IMR-90 (cell line): ENCODE measurements around the gene BMP2K. TPM values are rescaled to one million over a fixed set of nuclear protein-coding genes. Genes with fewer than 3 reads are reported as not detected.
A peak's percentile ranks its signal among the peaks of the same experiment; 100 is the strongest.

Experiments used
- ATAC-seq: fragments of 200-7000 bp; cut with Tn5 transposase; 2 replicates; pipeline ENCODE4 v1.9.1; 2020; ENCODE audit warnings: low read depth, mild to moderate bottlenecking, moderate library complexity
- BruUV-seq: library from RNA; stranded (reverse); fragments of 400-500 nt; replicated peaks from 2 replicates; lab custom pipeline; 2021; lab: Mats Ljungman, UMichigan
- CTCF ChIA-PET: fragments of 300-600 bp; formaldehyde crosslinking; extraction: SDS; loops from one replicate; lab custom pipeline; 2021; ENCODE audit warnings: antibody characterized with exemption; lab: Yijun Ruan, JAX
- POLR2A ChIA-PET: fragments of 300-600 bp; sonication (Branson Sonifier 250); formaldehyde crosslinking; loops from one replicate; lab custom pipeline; 2022; ENCODE audit warnings: antibody characterized with exemption; ENCODE audit not compliant: unreplicated experiment; lab: Charles Lee
- DNase-seq: peaks from one replicate; pipeline ENCODE4 v3.0.0; 2013
- H2AFZ ChIP-seq: replicated peaks from 2 replicates; pipeline ENCODE3; 2013; ENCODE audit warnings: low read length, mild to moderate bottlenecking; ENCODE audit not compliant: poor library complexity
- H2AK5ac ChIP-seq: 2 replicates; pipeline ENCODE4 v1.6.1; 2013; ENCODE audit warnings: low read depth, low read length, inconsistent platforms
- H2AK9ac ChIP-seq: replicated peaks from 2 replicates; pipeline ENCODE3; 2013; ENCODE audit warnings: mild to moderate bottlenecking, low read depth, low read length, moderate library complexity; ENCODE audit not compliant: poor library complexity
- H2BK120ac ChIP-seq: 2 replicates; pipeline ENCODE4 v1.6.1; 2013; ENCODE audit warnings: low read depth, low read length, inconsistent platforms
- H2BK15ac ChIP-seq: 3 replicates; pipeline ENCODE4 v1.6.1; 2013; ENCODE audit warnings: low read depth, low read length, inconsistent platforms
- H2BK20ac ChIP-seq: 2 replicates; pipeline ENCODE4 v1.6.1; 2013; ENCODE audit warnings: low read depth, mild to moderate bottlenecking, inconsistent platforms, low read length, moderate library complexity
- H2BK5ac ChIP-seq: 2 replicates; pipeline ENCODE4 v1.6.1; 2013; ENCODE audit warnings: mild to moderate bottlenecking, low read depth, low read length, inconsistent platforms; ENCODE audit not compliant: poor library complexity, severe bottlenecking
- H3K14ac ChIP-seq: replicated peaks from 2 replicates; pipeline ENCODE4 v1.6.1; 2013; ENCODE audit warnings: low read depth, low read length, inconsistent platforms
- H3K18ac ChIP-seq: 2 replicates; pipeline ENCODE4 v1.6.1; 2013; ENCODE audit warnings: low read depth, low read length, control low read depth
- H3K23ac ChIP-seq: 2 replicates; pipeline ENCODE4 v1.6.1; 2013; ENCODE audit warnings: low read depth, low read length, inconsistent platforms
- H3K27ac ChIP-seq: 2 replicates; pipeline ENCODE4 v1.5.1; 2013; ENCODE audit warnings: mild to moderate bottlenecking, control low read depth, low read length; ENCODE audit not compliant: insufficient read depth
- H3K27me3 ChIP-seq: 2 replicates; pipeline ENCODE4 v1.6.1; 2013; ENCODE audit warnings: low read length; ENCODE audit not compliant: control insufficient read depth, insufficient read depth
- H3K36me3 ChIP-seq: 2 replicates; pipeline ENCODE4 v1.6.1; 2013; ENCODE audit warnings: low read length, mixed read lengths; ENCODE audit not compliant: control insufficient read depth, insufficient read depth
- H3K4ac ChIP-seq: 2 replicates; pipeline ENCODE4 v1.6.1; 2013; ENCODE audit warnings: low read depth, low read length, inconsistent platforms
- H3K4me1 ChIP-seq: 2 replicates; pipeline ENCODE4 v1.6.1; 2013; ENCODE audit warnings: low read length, mixed read lengths; ENCODE audit not compliant: control insufficient read depth, insufficient read depth
- H3K4me2 ChIP-seq: 2 replicates; pipeline ENCODE4 v1.6.1; 2013; ENCODE audit warnings: low read depth, mild to moderate bottlenecking, control low read depth, low read length, moderate library complexity
- H3K4me3 ChIP-seq: 2 replicates; pipeline ENCODE4 v1.5.1; 2013; ENCODE audit warnings: low read depth, mild to moderate bottlenecking, control low read depth, low read length, moderate library complexity; ENCODE audit not compliant: insufficient read depth
- H3K56ac ChIP-seq: 2 replicates; pipeline ENCODE4 v1.6.1; 2013; ENCODE audit warnings: low read length, inconsistent platforms; ENCODE audit not compliant: insufficient read depth; ENCODE audit errors: extremely low read depth
- H3K79me1 ChIP-seq, 2 experiments: 2 replicates each; pipeline ENCODE4 v1.6.1; 2013; ENCODE audit warnings: low read length in 2 of 2, inconsistent platforms in 1 of 2, low read depth in 1 of 2
- H3K9ac ChIP-seq: 2 replicates; pipeline ENCODE4 v1.6.1; 2013; ENCODE audit warnings: low read depth, low read length, control low read depth
- H3K9me1 ChIP-seq: 2 replicates; pipeline ENCODE4 v1.6.1; 2013; ENCODE audit warnings: low read length, inconsistent platforms; ENCODE audit not compliant: insufficient read depth
- H3K9me3 ChIP-seq: 2 replicates; pipeline ENCODE4 v1.6.1; 2013; ENCODE audit warnings: low read length; ENCODE audit not compliant: control insufficient read depth, insufficient read depth
- H4K20me1 ChIP-seq: 2 replicates; pipeline ENCODE4 v1.6.1; 2013; ENCODE audit warnings: low read length, inconsistent platforms; ENCODE audit not compliant: insufficient read depth
- H4K5ac ChIP-seq: 2 replicates; pipeline ENCODE4 v1.6.1; 2013; ENCODE audit warnings: mild to moderate bottlenecking, low read depth, low read length, control low read depth
- H4K8ac ChIP-seq, 2 experiments: 2 replicates each; pipeline ENCODE4 v1.6.1; 2013; ENCODE audit warnings: low read depth in 2 of 2, low read length in 2 of 2, control low read depth in 1 of 2, inconsistent platforms in 1 of 2
- H4K91ac ChIP-seq: 2 replicates; pipeline ENCODE4 v1.6.1; 2013; ENCODE audit warnings: low read depth, low read length, inconsistent platforms; ENCODE audit not compliant: insufficient read depth
- BHLHE40 ChIP-seq: fragments of 150-350 bp; IDR thresholded peaks from 2 replicates; pipeline ENCODE4 v1.6.1; 2016; ENCODE audit warnings: mild to moderate bottlenecking, low read depth, low read length
- CHD1 ChIP-seq: IDR thresholded peaks from 2 replicates; pipeline ENCODE4 v1.6.1; 2012; ENCODE audit warnings: low read depth, low read length, improper control_type of control experiment
- MAFK ChIP-seq: IDR thresholded peaks from 2 replicates; pipeline ENCODE4 v1.6.1; 2012; ENCODE audit warnings: low read depth, low read length, improper control_type of control experiment
- MAZ ChIP-seq: IDR thresholded peaks from 2 replicates; pipeline ENCODE4 v1.6.1; 2012; ENCODE audit warnings: low read depth, mild to moderate bottlenecking, low read length, improper control_type of control experiment, moderate library complexity, borderline replicate concordance
- MXI1 ChIP-seq: IDR thresholded peaks from 2 replicates; pipeline ENCODE4 v1.6.1; 2012; ENCODE audit warnings: low read depth, mild to moderate bottlenecking, low read length, moderate library complexity, borderline replicate concordance
- RAD21 ChIP-seq: IDR thresholded peaks from 2 replicates; pipeline ENCODE4 v1.6.1; 2012; ENCODE audit warnings: low read length, improper control_type of control experiment
- WGBS, 2 experiments: methylation state at CpG; one replicate each; pipeline versions ENCODE4 v1.1.5 to v1.1.7; 2013; ENCODE audit warnings: missing lambda C conversion rate in 2 of 2; ENCODE audit not compliant: insufficient read length in 1 of 2; ENCODE audit errors: extremely low coverage in 2 of 2; 5-methylcytosine and 5-hydroxymethylcytosine counted together
- dilution Hi-C: fragments of 300-500 bp; cut with HindIII; formaldehyde crosslinking; loops from one replicate; pipeline ENCODE4 v1.14.3; 2018; ENCODE audit warnings: low sequenced_read_pairs; ENCODE audit not compliant: unreplicated experiment
- in situ Hi-C: fragments of 300-500 bp; cut with MboI; formaldehyde crosslinking; loops from 3 replicates; pipeline ENCODE4 v1.14.3; 2019; ENCODE audit warnings: low sequenced_read_pairs, inconsistent platforms, mixed read lengths
- intact Hi-C: fragments of 100-400 bp; cut with micrococcal nuclease; formaldehyde crosslinking; loops from 2 replicates; pipeline ENCODE4 v1.10.0; 2022
- polyA plus RNA-seq, 3 experiments: library from polyadenylated mRNA; depleted of rRNA; stranded (reverse); fragments of >200 nt; gene quantifications; 2 replicates each; pipeline ENCODE4 v1.2.3, GENCODE V29; 2012; ENCODE audit warnings: low replicate concordance in 1 of 3
- total RNA-seq: library from RNA; depleted of rRNA; stranded (reverse); fragments of >200 nt; gene quantifications from 2 replicates; pipeline ENCODE4 v1.2.3, GENCODE V29; 2012
- TF ChIP-seq, protein P1 (sequence below): conservative IDR thresholded peaks from 2 replicates; pipeline ENCODE4 v1.5.1; 2012; ENCODE audit warnings: mild to moderate bottlenecking, low read depth, low read length, improper control_type of control experiment
- TF ChIP-seq, protein P2 (sequence below): fragments of 150-350 bp; IDR thresholded peaks from 2 replicates; pipeline ENCODE4 v1.6.1; 2016; ENCODE audit warnings: low read depth, mild to moderate bottlenecking, low read length, moderate library complexity, borderline replicate concordance
- TF ChIP-seq, protein P3 (sequence below): fragments of 150-350 bp; IDR thresholded peaks from 2 replicates; pipeline ENCODE4 v1.6.1; 2017; ENCODE audit warnings: mild to moderate bottlenecking, antibody characterized with exemption, low read length, low read depth

The BMP2K gene
- total and polyA plus RNA-seq, 2 of the 4 experiments (the other 2 are of a cell fraction), result 15.8 to 46.1 TPM

DNA sequence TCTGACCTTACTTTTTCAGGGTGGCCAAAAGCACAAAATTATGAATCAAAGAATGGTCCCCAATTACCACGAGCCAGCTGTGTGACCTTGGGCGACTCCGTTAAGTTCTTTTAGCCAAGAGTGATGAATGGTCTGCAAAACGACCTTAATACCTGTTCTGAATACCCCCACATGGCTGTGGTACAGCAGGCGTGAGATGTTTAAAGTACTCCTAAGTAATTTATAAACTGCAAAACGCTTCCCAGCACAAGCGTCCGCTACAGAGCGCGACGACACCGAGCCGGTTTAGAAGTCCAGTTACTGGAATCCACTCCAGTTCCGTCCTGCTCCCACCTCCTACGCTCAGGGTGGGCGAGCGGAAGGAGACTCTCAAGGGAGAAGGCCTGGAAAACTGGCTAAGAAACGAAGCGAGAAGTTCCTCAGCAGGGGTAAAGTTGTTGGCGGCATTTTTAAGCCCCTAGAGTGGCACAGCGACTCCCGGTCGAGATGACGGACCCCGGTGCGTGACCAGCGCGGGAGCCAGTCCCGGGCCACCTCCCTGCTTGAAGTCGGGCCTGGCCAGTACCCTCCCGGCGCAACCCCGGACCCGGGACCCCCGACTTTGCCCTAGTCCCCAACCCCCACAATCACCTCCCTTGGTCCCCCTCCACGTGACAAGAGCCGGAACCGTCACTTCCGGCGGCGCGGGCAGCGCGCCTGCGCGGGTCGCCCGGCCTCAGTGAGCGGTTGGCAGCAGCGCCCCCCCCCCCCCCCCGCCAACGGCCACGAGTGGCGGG is 659 bp upstream of the BMP2K start:
- dilution Hi-C loops, result no loop called here
- peak; percentile 79 for ATAC-seq
- BruUV-seq, result TSS peak; percentile 74
- Histone ChIP-seq H3K79me1 (peaks cover 11 to 38% of the 10 kb centered on the region in 2 experiments; a peak in 3 of 4 replicates), H3K9me1 (no peaks in the 10 kb centered on the region; the same call in 1 of the 2 replicates), H3K4ac (peak overlapping the region; percentile 100), H3K9ac (peak overlapping the region; percentile 94), H2BK20ac (peak overlapping the region; percentile 87), H3K4me2 (peak overlapping the region; percentile 90), H3K27ac (peak overlapping the region; percentile 89), H2AK9ac (peak overlapping the region; percentile 91), H4K20me1 (peaks cover 28% of the 10 kb centered on the region; the same call in 1 of the 2 replicates), H3K18ac (peak overlapping the region; percentile 96), H3K9me3 (no peaks in the 10 kb centered on the region), H3K4me1 (peaks cover 2% of the 10 kb centered on the region; the same call in 1 of the 2 replicates), H3K56ac (peak overlapping the region; percentile 100), H3K23ac (peak overlapping the region; percentile 100), H2BK15ac (peak overlapping the region; percentile 96; the same call in 2 of the 3 replicates), H4K5ac (peak overlapping the region; percentile 98), H4K8ac (peak overlapping the region; percentile 96 to 100), H2BK5ac (peak overlapping the region; percentile 90), H3K27me3 (no peaks in the 10 kb centered on the region), H3K36me3 (no peaks in the 10 kb centered on the region), H4K91ac (peak overlapping the region; percentile 94), H2AFZ (peak overlapping the region; percentile 99), H2BK120ac (peak overlapping the region; percentile 96), H2AK5ac (peak overlapping the region; percentile 94), H3K4me3 (peak overlapping the region; percentile 81), H3K14ac (peak overlapping the region; percentile 100)
- TF ChIP-seq MXI1, result peak; percentile 71; the same call in 1 of the 2 replicates
- TF ChIP-seq RAD21, result 0 out of 2 replicates have a peak, but pooled peaks have one; percentile 5
- peak; percentile 40; the same call in 1 of the 2 replicates for TF ChIP-seq MAZ
- no peak for TF ChIP-seq MAFK
- TF ChIP-seq, protein P1, sequence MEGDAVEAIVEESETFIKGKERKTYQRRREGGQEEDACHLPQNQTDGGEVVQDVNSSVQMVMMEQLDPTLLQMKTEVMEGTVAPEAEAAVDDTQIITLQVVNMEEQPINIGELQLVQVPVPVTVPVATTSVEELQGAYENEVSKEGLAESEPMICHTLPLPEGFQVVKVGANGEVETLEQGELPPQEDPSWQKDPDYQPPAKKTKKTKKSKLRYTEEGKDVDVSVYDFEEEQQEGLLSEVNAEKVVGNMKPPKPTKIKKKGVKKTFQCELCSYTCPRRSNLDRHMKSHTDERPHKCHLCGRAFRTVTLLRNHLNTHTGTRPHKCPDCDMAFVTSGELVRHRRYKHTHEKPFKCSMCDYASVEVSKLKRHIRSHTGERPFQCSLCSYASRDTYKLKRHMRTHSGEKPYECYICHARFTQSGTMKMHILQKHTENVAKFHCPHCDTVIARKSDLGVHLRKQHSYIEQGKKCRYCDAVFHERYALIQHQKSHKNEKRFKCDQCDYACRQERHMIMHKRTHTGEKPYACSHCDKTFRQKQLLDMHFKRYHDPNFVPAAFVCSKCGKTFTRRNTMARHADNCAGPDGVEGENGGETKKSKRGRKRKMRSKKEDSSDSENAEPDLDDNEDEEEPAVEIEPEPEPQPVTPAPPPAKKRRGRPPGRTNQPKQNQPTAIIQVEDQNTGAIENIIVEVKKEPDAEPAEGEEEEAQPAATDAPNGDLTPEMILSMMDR, result no peak
- TF ChIP-seq, protein P2, sequence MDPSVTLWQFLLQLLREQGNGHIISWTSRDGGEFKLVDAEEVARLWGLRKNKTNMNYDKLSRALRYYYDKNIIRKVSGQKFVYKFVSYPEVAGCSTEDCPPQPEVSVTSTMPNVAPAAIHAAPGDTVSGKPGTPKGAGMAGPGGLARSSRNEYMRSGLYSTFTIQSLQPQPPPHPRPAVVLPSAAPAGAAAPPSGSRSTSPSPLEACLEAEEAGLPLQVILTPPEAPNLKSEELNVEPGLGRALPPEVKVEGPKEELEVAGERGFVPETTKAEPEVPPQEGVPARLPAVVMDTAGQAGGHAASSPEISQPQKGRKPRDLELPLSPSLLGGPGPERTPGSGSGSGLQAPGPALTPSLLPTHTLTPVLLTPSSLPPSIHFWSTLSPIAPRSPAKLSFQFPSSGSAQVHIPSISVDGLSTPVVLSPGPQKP, result 0 out of 2 replicates have a peak, but pooled peaks have one; percentile 15
- TF ChIP-seq, protein P3, sequence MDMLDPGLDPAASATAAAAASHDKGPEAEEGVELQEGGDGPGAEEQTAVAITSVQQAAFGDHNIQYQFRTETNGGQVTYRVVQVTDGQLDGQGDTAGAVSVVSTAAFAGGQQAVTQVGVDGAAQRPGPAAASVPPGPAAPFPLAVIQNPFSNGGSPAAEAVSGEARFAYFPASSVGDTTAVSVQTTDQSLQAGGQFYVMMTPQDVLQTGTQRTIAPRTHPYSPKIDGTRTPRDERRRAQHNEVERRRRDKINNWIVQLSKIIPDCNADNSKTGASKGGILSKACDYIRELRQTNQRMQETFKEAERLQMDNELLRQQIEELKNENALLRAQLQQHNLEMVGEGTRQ, result peak; percentile 96
- peak; percentile 67 for TF ChIP-seq BHLHE40
- no peak for TF ChIP-seq CHD1
- POLR2A ChIA-PET, result interaction anchor here (0.7 kb wide), 1 partner anchor 148 kb away, joined by 8 read pairs; no protein-coding TSS in a partner anchor
- CTCF ChIA-PET, result interaction anchor here (1.2 kb wide), 1 partner anchor 59 kb away, joined by 3 read pairs; no protein-coding TSS in a partner anchor
- in situ Hi-C loops, result loop anchor here (10.0 kb wide), 1 partner anchor 121 kb away; no protein-coding TSS in a partner anchor
- peak; percentile 80 for DNase-seq
- intact Hi-C loops, result loop anchor here (1.0 to 10.0 kb wide), 4 partner anchors 37 to 821 kb away; no protein-coding TSS in a partner anchor
- WGBS, 2 experiments, result 4% methylated on average over 4 of the region's 54 CpGs; no CpG with 5 or more reads in 1 of the 2 experiments
